SK-N-SH (cell line): Measurements from ENCODE around the gene PDGFA. TPM values are rescaled to one million over a fixed set of nuclear protein-coding genes. Genes with fewer than 3 reads are reported as not detected.

Source experiments
- CTCF ChIA-PET: fragments of 300-600, 350-600 bp; formaldehyde crosslinking; extraction: SDS; loops from one replicate; lab custom pipeline; 2021; lab: Yijun Ruan, JAX
- POLR2A ChIA-PET: fragments of 350-600 bp; sonication (Branson Sonifier 250); formaldehyde crosslinking; extraction: SDS; loops from one replicate; lab custom pipeline; 2020; ENCODE audit warnings: antibody characterized with exemption, inconsistent platforms; lab: Yijun Ruan, JAX
- DNase-seq: peaks from one replicate; pipeline ENCODE4 v3.0.0; 2012
- H2AFZ ChIP-seq: fragments of 200-600 bp; sonication (generic); 2 replicates; pipeline ENCODE4 v1.8.1; 2016; ENCODE audit warnings: antibody characterized with exemption, mild to moderate bottlenecking, low read depth
- H3F3A ChIP-seq: fragments of 200-600 bp; sonication (generic); replicated peaks from 2 replicates; pipeline ENCODE3; 2016; ENCODE audit warnings: antibody characterized with exemption, mild to moderate bottlenecking; ENCODE audit not compliant: insufficient read depth
- H3K27ac ChIP-seq, 2 experiments: fragments of 200-500 bp in 1 of 2; fragments of 200-600 bp in 1 of 2; sonication (Bioruptor generic) in 1 of 2; sonication (generic), shearing (Covaris generic) in 1 of 2; 2 replicates each; pipeline versions ENCODE4 v1.5.1 to v1.6.1; 2014 to 2016; ENCODE audit warnings: low read depth in 2 of 2, inconsistent platforms in 1 of 2, low read length in 1 of 2, mild to moderate bottlenecking in 1 of 2, mixed read lengths in 1 of 2
- H3K27me3 ChIP-seq: fragments of 200-600 bp; sonication (generic), shearing (Covaris generic); 2 replicates; pipeline ENCODE4 v1.6.1; 2016; ENCODE audit warnings: mixed run types; ENCODE audit not compliant: insufficient read depth
- H3K36me3 ChIP-seq, 2 experiments: fragments of 200-500 bp in 1 of 2; fragments of 200-600 bp in 1 of 2; sonication (Bioruptor generic) in 1 of 2; sonication (generic) in 1 of 2; replicated peaks in 1 of 2; 2 replicates each; pipeline versions ENCODE3 to v1.5.1; 2014 to 2016; ENCODE audit warnings: low read length in 1 of 2, mild to moderate bottlenecking in 1 of 2; ENCODE audit not compliant: insufficient read depth in 2 of 2, control insufficient read depth in 1 of 2
- H3K4me1 ChIP-seq, 2 experiments: fragments of 200-500 bp in 1 of 2; fragments of 200-600 bp in 1 of 2; sonication (Bioruptor generic) in 1 of 2; sonication (generic), shearing (Covaris generic) in 1 of 2; 2 replicates each; pipeline versions ENCODE4 v1.5.1 to v1.6.1; 2014 to 2016; ENCODE audit warnings: low read depth in 1 of 2, low read length in 1 of 2, mixed run types in 1 of 2; ENCODE audit not compliant: insufficient read depth in 2 of 2, control insufficient read depth in 1 of 2
- H3K4me2 ChIP-seq: fragments of 200-600 bp; sonication (generic), shearing (Covaris generic); 2 replicates; pipeline ENCODE4 v1.6.1; 2017; ENCODE audit warnings: mixed run types
- H3K4me3 ChIP-seq, 2 experiments: fragments of 200-500 bp in 1 of 2; fragments of 200-600 bp in 1 of 2; sonication (Bioruptor generic) in 1 of 2; sonication (generic), shearing (Covaris generic) in 1 of 2; 2 replicates each; pipeline versions ENCODE4 v1.5.1 to v1.8.1; 2014 to 2016; ENCODE audit warnings: low read depth in 2 of 2, inconsistent platforms in 1 of 2, low read length in 1 of 2, mild to moderate bottlenecking in 1 of 2, mixed read lengths in 1 of 2, moderate library complexity in 1 of 2
- H3K79me2 ChIP-seq: fragments of 200-600 bp; sonication (generic); 2 replicates; pipeline ENCODE4 v1.8.1; 2017; ENCODE audit warnings: mild to moderate bottlenecking; ENCODE audit not compliant: insufficient read depth
- H3K9ac ChIP-seq: fragments of 200-600 bp; sonication (generic); 2 replicates; pipeline ENCODE4 v1.6.1; 2017; ENCODE audit warnings: mixed run types
- H3K9me2 ChIP-seq: fragments of 200-600 bp; sonication (generic); 2 replicates; pipeline ENCODE4 v1.6.1; 2017; ENCODE audit warnings: mixed run types
- H3K9me3 ChIP-seq: fragments of 200-600 bp; sonication (generic); 2 replicates; pipeline ENCODE4 v1.6.1; 2017; ENCODE audit warnings: mixed run types, mild to moderate bottlenecking, moderate library complexity
- H4K20me1 ChIP-seq: fragments of 200-600 bp; sonication (generic); 2 replicates; pipeline ENCODE4 v1.6.1; 2017; ENCODE audit warnings: mild to moderate bottlenecking, mixed run types; ENCODE audit not compliant: insufficient read depth
- CHD2 ChIP-seq: fragments of 150-350 bp; IDR thresholded peaks from 2 replicates; pipeline ENCODE4 v1.6.1; 2018; ENCODE audit warnings: low read length; ENCODE audit not compliant: partially characterized antibody
- EP300 ChIP-seq, 2 experiments: IDR thresholded peaks; 2 replicates each; pipeline versions ENCODE4 v1.4.0 to v1.6.1; 2012; ENCODE audit warnings: borderline replicate concordance in 1 of 2, low read depth in 1 of 2, low read length in 1 of 2
- EZH2phosphoT487 ChIP-seq: fragments of 200-600 bp; sonication (generic); IDR thresholded peaks from 2 replicates; pipeline ENCODE4 v1.6.1; 2017; ENCODE audit warnings: low read depth, mixed run types, mild to moderate bottlenecking, antibody characterized with exemption, moderate library complexity, borderline replicate concordance
- FOXM1 ChIP-seq: IDR thresholded peaks from 2 replicates; pipeline ENCODE4 v1.4.0; 2012; ENCODE audit warnings: low read depth, mild to moderate bottlenecking
- GATA2 ChIP-seq: sonication (generic); formaldehyde crosslinking; IDR thresholded peaks from 2 replicates; pipeline ENCODE4 v1.5.0; 2020; ENCODE audit warnings: mild to moderate bottlenecking, missing genetic modification reagents
- PBX3 ChIP-seq: IDR thresholded peaks from 2 replicates; pipeline ENCODE4; 2012
- RAD21 ChIP-seq: IDR thresholded peaks from 2 replicates; pipeline ENCODE4 v1.6.1; 2012; ENCODE audit warnings: mild to moderate bottlenecking, low read length
- REST ChIP-seq: IDR thresholded peaks from 2 replicates; pipeline ENCODE4 v1.6.1; 2012; ENCODE audit warnings: mild to moderate bottlenecking, low read depth, low read length, moderate library complexity
- RFX5 ChIP-seq: IDR thresholded peaks from 2 replicates; pipeline ENCODE4 v1.6.1; 2012; ENCODE audit warnings: mild to moderate bottlenecking, improper control_type of control experiment, low read length
- RXRA ChIP-seq: IDR thresholded peaks from 2 replicates; pipeline ENCODE4 v1.4.0; 2012; ENCODE audit warnings: low read depth, mild to moderate bottlenecking, borderline replicate concordance
- SMC3 ChIP-seq: IDR thresholded peaks from 2 replicates; pipeline ENCODE4 v1.6.1; 2012; ENCODE audit warnings: low read depth, low read length, improper control_type of control experiment
- TAF1 ChIP-seq: IDR thresholded peaks from 2 replicates; pipeline ENCODE4 v1.6.1; 2012; ENCODE audit warnings: low read depth, mild to moderate bottlenecking, low read length, moderate library complexity, borderline replicate concordance
- YY1 ChIP-seq: IDR thresholded peaks from 2 replicates; pipeline ENCODE4 v1.4.0; 2012; ENCODE audit warnings: low read depth, mild to moderate bottlenecking
- ZBTB33 ChIP-seq: IDR thresholded peaks from 2 replicates; pipeline ENCODE4 v1.4.0; 2012; ENCODE audit warnings: low read depth, borderline replicate concordance
- WGBS: methylation state at CpG from one replicate; pipeline ENCODE4 v1.1.6; 2017; ENCODE audit warnings: low lambda C conversion rate; 5-methylcytosine and 5-hydroxymethylcytosine counted together
- polyA plus RNA-seq, 3 experiments: library from polyadenylated mRNA; depleted of rRNA; stranded (reverse); fragments of >200 nt; gene quantifications; 2 replicates each; pipeline ENCODE4 v1.2.3, GENCODE V29; 2012

Gene PDGFA
- polyA plus RNA-seq, 1 of the 3 experiments (the other 2 are of a cell fraction), result 18.9 TPM

- TF ChIP-seq REST, result no peak
These were observed 65.9 kb downstream of the PDGFA start (continued) for GRCh38 chr7:453597-454306.

- TF ChIP-seq CHD2 (no peak), EZH2phosphoT487 (no peak), TAF1 (no peak), FOXM1 (no peak), GATA2 (no peak), SMC3 (no peak), RFX5 (no peak), EP300 (IDR thresholded peaks at IDR 0.05; ENCODE audit: borderline replicate concordance in 1 of 2, low read depth in 1 of 2, low read length in 1 of 2) (no peak)
- H3K9me2 ChIP-seq, result no peaks in the 10 kb centered on the region
- H4K20me1 ChIP-seq, result no peaks in the 10 kb centered on the region
- H2AFZ ChIP-seq, result no peak overlapping the region
- CTCF ChIA-PET, result no interaction called here
- 82% methylated on average over 16 of the region's 21 CpGs for WGBS
- no peak overlapping the region for H3K27ac ChIP-seq
- H3K4me3 ChIP-seq, result no peak overlapping the region
- no peaks in the 10 kb centered on the region for H3K79me2 ChIP-seq
- no peaks in the 10 kb centered on the region for H3K36me3 ChIP-seq
- no peaks in the 10 kb centered on the region for H3K9me3 ChIP-seq
- DNase-seq, result no peak
- no peaks in the 10 kb centered on the region for H3K27me3 ChIP-seq
- H3K9ac ChIP-seq, result no peak overlapping the region
- POLR2A ChIA-PET, result no interaction called here
- H3K4me2 ChIP-seq, result no peak overlapping the region
- H3F3A ChIP-seq, result no peaks in the 10 kb centered on the region
- peaks cover 5 to 8% of the 10 kb centered on the region in 2 experiments; a peak in 2 of 4 replicates for H3K4me1 ChIP-seq
These were observed 66.7 kb downstream of the PDGFA start for GRCh38 chr7:452791-453455.

- no peak overlapping the region for H3K9ac ChIP-seq
- no peak overlapping the region for H3K4me2 ChIP-seq
- no peak overlapping the region for H3K4me3 ChIP-seq
- no peaks in the 10 kb centered on the region for H3K79me2 ChIP-seq
- no peaks in the 10 kb centered on the region for H3K9me2 ChIP-seq
- DNase-seq, result no peak
- no peaks in the 10 kb centered on the region for H3K36me3 ChIP-seq
- H3K27me3 ChIP-seq, result no peaks in the 10 kb centered on the region
- H3K27ac ChIP-seq, result no peak overlapping the region
- WGBS, result 82% methylated on average over 30 of the region's 30 CpGs
- CTCF ChIA-PET, result no interaction called here
- H2AFZ ChIP-seq, result no peak overlapping the region
- POLR2A ChIA-PET, result no interaction called here
- H3F3A ChIP-seq, result peaks cover 3% of the 10 kb centered on the region
- peaks cover 5 to 8% of the 10 kb centered on the region in 2 experiments; a peak in 2 of 4 replicates for H3K4me1 ChIP-seq
- no peaks in the 10 kb centered on the region for H3K9me3 ChIP-seq
- no peaks in the 10 kb centered on the region for H4K20me1 ChIP-seq
- TF ChIP-seq YY1 (no peak), RAD21 (no peak), RXRA (no peak), ZBTB33 (no peak), PBX3 (no peak)
These were observed 67.4 kb downstream of the PDGFA start for GRCh38 chr7:452226-452751.
